GM13976 (cell line): ENCODE data around the gene GJD3.

Experiments
- DNase-seq: peaks from one replicate; pipeline ENCODE4 v3.0.0; 2012; ENCODE audit warnings: low spot score
- CTCF ChIP-seq: IDR thresholded peaks from 2 replicates; pipeline ENCODE4 v1.5.1; 2012; ENCODE audit warnings: borderline replicate concordance, mild to moderate bottlenecking; ENCODE audit not compliant: insufficient read depth; ENCODE audit errors: extremely low read depth, missing control alignments, control extremely low read depth
- in situ Hi-C: fragments of 300-500 bp; cut with MboI; formaldehyde crosslinking; loops from one replicate; pipeline ENCODE4 v1.12.0; 2022; ENCODE audit warnings: low sequenced_read_pairs, mixed read lengths, inconsistent platforms; ENCODE audit not compliant: unreplicated experiment

The GJD3 gene

GRCh38 chr17:40326014-40326831, 38.3 kb downstream of the GJD3 start:
- DNase-seq = peak; percentile 65
- in situ Hi-C loops = no loop called here
- TF ChIP-seq CTCF = no peak

- TF ChIP-seq CTCF = no peak
- in situ Hi-C loops = no loop called here
- DNase-seq = peak; percentile 73
These were observed 39.2 kb downstream of the GJD3 start for GRCh38 chr17:40325156-40326013.

GRCh38 chr17:40323391-40324381, 40.9 kb downstream of the GJD3 start:
- TF ChIP-seq CTCF = no peak
- DNase-seq = no peak
- in situ Hi-C loops = no loop called here

- TF ChIP-seq CTCF = no peak
- DNase-seq = peak; percentile 89
- in situ Hi-C loops = no loop called here
These were observed 41.9 kb downstream of the GJD3 start for GRCh38 chr17:40322358-40323315.

- no peak for TF ChIP-seq CTCF
- no peak for DNase-seq
- in situ Hi-C loops = no loop called here
These were observed 42.6 kb downstream of the GJD3 start for GRCh38 chr17:40321961-40322357.
